Aorta (tissue), 5 donors: ENCODE measurements around the gene CRY2. TPM values are rescaled to one million over a fixed set of nuclear protein-coding genes. Genes with fewer than 3 reads are reported as not detected.

Source experiments
- ATAC-seq: fragments of 200-7000 bp; cut with Tn5 transposase; one replicate; pipeline ENCODE4 v1.9.1; 2022; ENCODE audit warnings: moderate library complexity; ENCODE audit not compliant: low FRiP score
- DNase-seq, 2 donors: peaks; one replicate each; pipeline ENCODE4 v3.0.0-alpha.2; 2020
- H3K27ac ChIP-seq, 2 donors: one replicate each; pipeline ENCODE4 v1.5.1; 2013; ENCODE audit warnings: low read length in 2 of 2, mild to moderate bottlenecking in 2 of 2, moderate library complexity in 2 of 2, control low read depth in 1 of 2, inconsistent platforms in 1 of 2, low read depth in 1 of 2
- H3K27me3 ChIP-seq, 2 donors: one replicate each; pipeline ENCODE4 v1.6.1; 2013; ENCODE audit warnings: control low read depth in 1 of 2, low read length in 1 of 2, mild to moderate bottlenecking in 1 of 2, moderate library complexity in 1 of 2; ENCODE audit not compliant: insufficient read depth in 2 of 2, control insufficient read depth in 1 of 2
- H3K36me3 ChIP-seq, 2 donors: one replicate each; pipeline ENCODE4 v1.6.1; 2013; ENCODE audit warnings: control low read depth in 1 of 2, low read length in 1 of 2, mild to moderate bottlenecking in 1 of 2; ENCODE audit not compliant: insufficient read depth in 2 of 2, control insufficient read depth in 1 of 2
- H3K4me1 ChIP-seq, 2 donors: one replicate each; pipeline ENCODE4 v1.6.1; 2013; ENCODE audit warnings: low read length in 2 of 2, control low read depth in 1 of 2, mild to moderate bottlenecking in 1 of 2, moderate library complexity in 1 of 2; ENCODE audit not compliant: insufficient read depth in 2 of 2, control insufficient read depth in 1 of 2
- H3K4me3 ChIP-seq, 2 donors: one replicate each; pipeline ENCODE4 v1.5.1; 2013; ENCODE audit warnings: low read length in 2 of 2, control low read depth in 1 of 2, mild to moderate bottlenecking in 1 of 2
- H3K9me3 ChIP-seq: one replicate; pipeline ENCODE4 v1.6.1; 2013; ENCODE audit warnings: mild to moderate bottlenecking, low read length; ENCODE audit not compliant: control insufficient read depth
- WGBS, 2 donors: extraction: QIAGEN DNeasy Blood & Tissue Kit; methylation state at CpG; one replicate each; pipeline ENCODE4 v1.1.7; 2013; 5-methylcytosine and 5-hydroxymethylcytosine counted together
- intact Hi-C, 2 donors: fragments of 100-400 bp; cut with DNase I; formaldehyde crosslinking; loops; one replicate each; pipeline versions ENCODE4 v1.14.2 to v1.15.0; 2022
- polyA plus RNA-seq, 2 donors: library from polyadenylated mRNA; stranded (reverse); fragments of 200-250 nt; gene quantifications; one replicate each; pipeline ENCODE4 v1.2.3, GENCODE V29; 2013
- total RNA-seq, 2 donors: library from RNA; stranded (reverse); fragmentation: NEBNext Ultra II Directional; extraction: Animal tissue kit (Norgen Biotek cat#: 25700); gene quantifications; one replicate each; pipeline ENCODE4 v1.2.1, GENCODE V29; 2021
- donor health status: healthy with polysubstance abuse.
- donor health status: Bipolar disorder and iron deficiency.
- donor health status: DM: no; HTN: no; CAD: no.
- donor health status: DM: no; HTN: no; CAD: no.
- donor health status: DM: yes; HTN: yes; CAD: no.

Gene CRY2
- total and polyA plus RNA-seq, 4 donors: 6.4 to 54.1 (median 28.2) TPM

DNA sequence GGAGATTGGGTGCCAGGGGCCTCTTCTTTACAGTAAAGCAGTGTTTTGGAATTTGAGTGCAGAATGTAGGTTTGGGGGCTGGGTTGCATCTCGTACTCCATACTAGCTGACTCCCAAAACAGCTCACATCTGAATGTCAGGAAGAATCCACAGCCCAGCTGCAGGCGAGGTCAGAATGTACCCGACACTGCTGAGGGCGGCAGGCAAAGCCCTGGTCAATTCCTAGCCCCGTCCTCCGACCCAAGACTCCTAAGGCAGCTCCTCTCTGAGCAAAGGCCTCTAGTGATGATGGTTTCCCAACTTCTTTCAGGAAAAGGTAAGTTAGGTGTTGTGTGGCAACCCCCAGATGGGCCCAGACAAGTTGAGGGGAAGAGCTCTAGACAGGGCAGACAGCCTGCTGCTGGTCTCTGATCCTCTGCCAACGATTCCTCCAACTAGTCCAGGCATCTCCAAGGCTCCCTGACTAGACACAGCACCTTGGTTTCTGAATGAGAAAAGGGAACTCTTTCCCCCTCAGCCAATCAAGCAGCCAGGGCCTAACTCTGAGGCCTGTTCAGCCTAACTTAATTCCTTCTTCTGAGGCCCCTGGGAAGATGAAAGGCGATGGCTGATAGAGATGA lies 83.8 kb downstream of the CRY2 start:
- intact Hi-C loops: no loop called here
- Histone ChIP-seq H3K4me3 (no peak overlapping the region), H3K4me1 (no peaks in the 10 kb centered on the region), H3K36me3 (peaks cover 3 to 8% of the 10 kb centered on the region in 2 donors), H3K9me3 (no peaks in the 10 kb centered on the region), H3K27ac (no peak overlapping the region), H3K27me3 (no peaks in the 10 kb centered on the region)
- WGBS, 2 donors: 89 to 93% methylated on average over 8 of the region's 8 CpGs
- ATAC-seq (no peak), DNase-seq (no peak)

DNA sequence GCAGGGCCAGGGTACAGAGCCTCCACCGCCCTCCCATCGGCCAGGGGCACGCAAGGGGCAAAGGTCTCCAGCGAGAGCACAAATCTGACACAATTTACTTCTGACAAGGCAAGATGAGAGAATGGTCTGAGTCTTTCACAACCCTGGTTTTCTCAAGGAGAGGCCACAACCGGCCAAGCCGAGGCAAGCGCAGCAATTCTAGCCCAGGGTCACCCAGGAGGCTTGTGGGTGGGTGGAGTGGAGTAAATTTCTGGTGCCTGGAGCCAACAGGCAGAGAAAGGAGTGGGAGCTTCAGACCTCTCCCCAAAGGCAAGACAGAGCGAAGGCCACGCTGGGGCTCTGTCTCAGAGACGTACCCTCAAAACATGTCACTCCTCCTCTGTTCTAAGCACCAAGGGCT lies 84.5 kb downstream of the CRY2 start:
- Histone ChIP-seq H3K27ac (no peak overlapping the region), H3K4me1 (no peaks in the 10 kb centered on the region), H3K36me3 (peaks cover 3 to 8% of the 10 kb centered on the region in 2 donors), H3K4me3 (no peak overlapping the region), H3K9me3 (no peaks in the 10 kb centered on the region), H3K27me3 (no peaks in the 10 kb centered on the region)
- intact Hi-C loops: no loop called here
- WGBS, 2 donors: 92 to 93% methylated on average over 10 of the region's 10 CpGs
- peak in 1 of 2 donors; percentile 50 for DNase-seq
- ATAC-seq: no peak

DNA sequence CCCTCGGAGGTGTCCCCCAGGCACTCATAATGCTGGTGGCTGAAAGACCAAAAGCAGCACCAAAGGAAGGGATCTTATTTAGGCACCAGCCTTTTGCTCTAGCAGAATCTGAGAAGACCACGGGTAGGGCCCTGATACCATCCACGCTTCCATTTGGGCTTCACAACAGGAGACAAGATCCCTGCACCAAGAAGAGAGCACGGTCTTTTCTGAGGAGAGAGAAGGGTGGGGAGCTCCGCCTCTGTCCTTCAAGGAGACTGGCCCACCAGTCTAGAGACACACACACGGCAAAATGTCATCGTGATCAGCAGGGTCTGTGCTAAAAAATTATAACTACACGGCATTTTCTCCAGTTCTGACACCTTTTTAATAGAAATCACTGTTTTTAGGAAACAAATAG lies 84.9 kb downstream of the CRY2 start:
- no peaks in the 10 kb centered on the region for H3K4me1 ChIP-seq
- intact Hi-C loops: no loop called here
- no peak overlapping the region for H3K27ac ChIP-seq
- no peaks in the 10 kb centered on the region for H3K27me3 ChIP-seq
- 92 to 93% methylated on average over 8 of the region's 8 CpGs for WGBS, 2 donors
- no peaks in the 10 kb centered on the region for H3K9me3 ChIP-seq
- H3K4me3 ChIP-seq: no peak overlapping the region
- ATAC-seq (no peak), DNase-seq (peak in 1 of 2 donors; percentile 46)
- H3K36me3 ChIP-seq: peaks cover 3 to 8% of the 10 kb centered on the region in 2 donors

Other genes starting within 250 kb of the CRY2 start
- 10 to 100 TPM; 11.0 to 15.2 TPM for gene CHST1, start 181.9 kb upstream of the CRY2 start, total RNA-seq
- gene CHST1, start 181.9 kb upstream of the CRY2 start, polyA plus RNA-seq: 10 to 100 TPM in 1 of 2 donors, 1 to 10 TPM in 1; 6.0 to 31.0 TPM
- 10 to 100 TPM; 11.5 to 11.8 TPM for gene SLC35C1, start 42.3 kb upstream of the CRY2 start, total RNA-seq
- 1 to 10 TPM; 6.5 to 9.4 TPM for gene SLC35C1, start 42.3 kb upstream of the CRY2 start, polyA plus RNA-seq
- 1 to 10 TPM; 6.5 to 7.8 TPM for gene MAPK8IP1, start 38.2 kb downstream of the CRY2 start, total RNA-seq
- gene MAPK8IP1, start 38.2 kb downstream of the CRY2 start, polyA plus RNA-seq: 1 to 10 TPM; 1.6 to 5.5 TPM
- gene FREY1, start 59.8 kb downstream of the CRY2 start, total RNA-seq: under 1 TPM; 0.65 to 0.87 TPM
- gene FREY1, start 59.8 kb downstream of the CRY2 start, polyA plus RNA-seq: not detected
- 10 to 100 TPM; 21.4 to 26.9 TPM for gene PEX16, start 70.4 kb downstream of the CRY2 start, total RNA-seq
- gene PEX16, start 70.4 kb downstream of the CRY2 start, polyA plus RNA-seq: 10 to 100 TPM; 17.3 to 49.7 TPM
- under 1 TPM in 1 of 2 donors, not detected in 1; 0.45 TPM for gene LARGE2, start 75.2 kb downstream of the CRY2 start, total RNA-seq
- not detected for gene LARGE2, start 75.2 kb downstream of the CRY2 start, polyA plus RNA-seq